K562 (cell line): ENCODE data around the gene EPB41L4B. TPM values are rescaled to one million over a fixed set of nuclear protein-coding genes. Genes with fewer than 3 reads are reported as not detected.

Source experiments
- ATAC-seq: fragments of 200-7000 bp; cut with Tn5 transposase; 3 replicates; pipeline ENCODE4 v1.9.1; 2020; ENCODE audit warnings: moderate library complexity
- BruUV-seq: library from RNA; stranded (reverse); fragments of 400-500 nt; replicated peaks from 2 replicates; lab custom pipeline; 2021; lab: Mats Ljungman, UMichigan
- CTCF ChIA-PET: fragments of 300-600 bp; formaldehyde crosslinking; extraction: SDS; loops from one replicate; lab custom pipeline; 2021; ENCODE audit warnings: low intra/inter-chr PET ratio; lab: Yijun Ruan, JAX
- POLR2A ChIA-PET: fragments of 300-600, 350-650 bp; sonication (Branson Sonifier 250); formaldehyde crosslinking; extraction: SDS; loops from one replicate; lab custom pipeline; 2021; ENCODE audit warnings: antibody characterized with exemption, inconsistent platforms; lab: Yijun Ruan, JAX
- DNase-seq, 4 experiments: peaks; one replicate each; pipeline versions ENCODE4 v3.0.0 to v3.0.0-alpha.2; 2011 to 2018; ENCODE audit warnings: low spot score in 3 of 4, mixed read lengths in 3 of 4; ENCODE audit errors: extremely low read depth in 1 of 4
- FAIRE-seq: peaks from 2 replicates; lab custom pipeline; 2011; peaks lifted over from hg19 to GRCh38; lab: Jason Lieb, UNC
- H2AFZ ChIP-seq: 2 replicates; pipeline ENCODE4 v1.6.0; 2011; ENCODE audit warnings: low read depth, low read length, control low read depth, inconsistent platforms
- H3K27ac ChIP-seq: fragments of 200-600 bp; 3 replicates; pipeline ENCODE4 v1.8.0; 2011; ENCODE audit warnings: low read depth, mild to moderate bottlenecking, control low read depth, inconsistent platforms, low read length, moderate library complexity, mixed read lengths; ENCODE audit errors: extremely low read depth
- H3K27me3 ChIP-seq, 2 experiments: fragments of 300-600 bp in 1 of 2; 2 replicates in 1 of 2; 3 replicates in 1 of 2; pipeline versions ENCODE4 v1.6.0 to v1.8.0; 2011; ENCODE audit warnings: inconsistent platforms in 2 of 2, low read length in 2 of 2, mild to moderate bottlenecking in 1 of 2, mixed read lengths in 1 of 2, moderate library complexity in 1 of 2; ENCODE audit not compliant: control insufficient read depth in 2 of 2, insufficient read depth in 2 of 2
- H3K36me3 ChIP-seq: fragments of 300-600 bp; 3 replicates; pipeline ENCODE4 v1.8.0; 2011; ENCODE audit warnings: mild to moderate bottlenecking, low read length, inconsistent platforms; ENCODE audit not compliant: control insufficient read depth, insufficient read depth
- H3K4me1 ChIP-seq, 2 experiments: fragments of 200-600 bp in 1 of 2; replicated peaks in 1 of 2; 2 replicates in 1 of 2; 3 replicates in 1 of 2; pipeline versions ENCODE4 v1.5.1 to v1.8.0; 2011; ENCODE audit warnings: inconsistent platforms in 2 of 2, low read length in 2 of 2, mild to moderate bottlenecking in 1 of 2, mixed read lengths in 1 of 2, moderate library complexity in 1 of 2; ENCODE audit not compliant: control insufficient read depth in 2 of 2, insufficient read depth in 2 of 2
- H3K4me2 ChIP-seq: 2 replicates; pipeline ENCODE4 v1.6.1; 2011; ENCODE audit warnings: low read length, control low read depth, inconsistent platforms, mixed read lengths; ENCODE audit not compliant: insufficient read depth
- H3K4me3 ChIP-seq: fragments of 200-600 bp; sonication (generic), shearing (Covaris generic); 2 replicates; pipeline ENCODE4 v1.5.1; 2016; ENCODE audit warnings: control low read depth, inconsistent platforms
- H3K79me2 ChIP-seq: fragments of 200-600 bp; 3 replicates; pipeline ENCODE4 v1.8.0; 2011; ENCODE audit warnings: low read length, inconsistent platforms; ENCODE audit not compliant: control insufficient read depth, insufficient read depth
- H3K9ac ChIP-seq, 2 experiments: 2 replicates each; pipeline versions ENCODE4 v1.6.0 to v1.6.1; 2011; ENCODE audit warnings: low read depth in 2 of 2, low read length in 2 of 2, control low read depth in 1 of 2, inconsistent platforms in 1 of 2, mild to moderate bottlenecking in 1 of 2, mixed read lengths in 1 of 2; ENCODE audit not compliant: insufficient read depth in 1 of 2
- H3K9me1 ChIP-seq: one replicate; pipeline ENCODE4 v1.6.0; 2011; ENCODE audit warnings: inconsistent platforms, mild to moderate bottlenecking, low read length, moderate library complexity; ENCODE audit not compliant: control insufficient read depth, insufficient read depth
- H3K9me3 ChIP-seq: replicated peaks from 2 replicates; pipeline ENCODE4 v1.5.1; 2011; ENCODE audit warnings: low read depth, low read length, inconsistent platforms; ENCODE audit not compliant: control insufficient read depth, insufficient read depth
- H4K20me1 ChIP-seq: replicated peaks from 2 replicates; pipeline ENCODE4 v1.6.1; 2011; ENCODE audit warnings: low read length, inconsistent platforms, mixed read lengths; ENCODE audit not compliant: control insufficient read depth, insufficient read depth
- ASH1L ChIP-seq: fragments of 450-650 bp; IDR thresholded peaks from 2 replicates; pipeline ENCODE4 v1.6.1; 2018; ENCODE audit warnings: borderline replicate concordance, mild to moderate bottlenecking, low read depth; ENCODE audit not compliant: partially characterized antibody
- CREB5 ChIP-seq: fragments of 250-450 bp; sonication (Bioruptor Pico); IDR thresholded peaks from 2 replicates; pipeline ENCODE4 v1.5.0; 2020; ENCODE audit warnings: mild to moderate bottlenecking
- HNRNPL ChIP-seq: fragments of 200-400 bp; formaldehyde crosslinking; IDR thresholded peaks from 2 replicates; pipeline ENCODE4 v1.6.1; 2017; ENCODE audit warnings: low read depth, mild to moderate bottlenecking, low read length
- IRF1 ChIP-seq: sonication (generic); formaldehyde crosslinking; IDR thresholded peaks from 2 replicates; pipeline ENCODE4 v1.8.0; 2022; ENCODE audit warnings: missing genetic modification reagents, mild to moderate bottlenecking, borderline replicate concordance
- L3MBTL2 ChIP-seq: fragments of 450-650 bp; IDR thresholded peaks from 2 replicates; pipeline ENCODE4 v1.6.1; 2016; ENCODE audit warnings: mild to moderate bottlenecking, moderate library complexity
- ZKSCAN8 ChIP-seq: fragments of 200-800 bp; sonication (Bioruptor generic); IDR thresholded peaks from 2 replicates; pipeline ENCODE4 v1.6.1; 2016; ENCODE audit warnings: missing genetic modification characterization, missing compliant biosample characterization
- WGBS: fragments of 100-300 bp; shearing (Covaris generic); methylation state at CpG from one replicate; pipeline ENCODE4 v1.1.6; 2016; ENCODE audit warnings: low coverage, mixed read lengths; ENCODE audit not compliant: insufficient coverage; ENCODE audit errors: missing lambda C conversion rate; 5-methylcytosine and 5-hydroxymethylcytosine counted together
- in situ Hi-C: fragments of 300-500 bp; cut with MboI; formaldehyde crosslinking; loops from 4 replicates; pipeline ENCODE4 v1.15.0; 2018; ENCODE audit warnings: inconsistent platforms, mixed read lengths
- intact Hi-C: fragments of 100-400 bp; cut with micrococcal nuclease; formaldehyde crosslinking; loops from 2 replicates; pipeline ENCODE4 v1.14.2; 2022
- polyA plus RNA-seq, 8 experiments: library from polyadenylated mRNA; depleted of rRNA in 4 of 8; stranded (reverse) in 5 of 8; unstranded in 3 of 8; fragments of >200 nt; fragmentation: Nextera tagmentation in 2 of 8; fragmentation: Illumina TruSeq in 1 of 8; extraction: Ambion mirVana in 2 of 8; extraction: Trizol in 1 of 8; gene quantifications; 2 replicates each; pipeline versions ENCODE4 v1.2.1 to v1.2.3, GENCODE V29; 2011 to 2014; ENCODE audit warnings: inconsistent platforms in 1 of 8, missing spikeins in 1 of 8
- total RNA-seq, 7 experiments: library from RNA; depleted of rRNA in 6 of 7; stranded (reverse); fragments of >200 nt in 6 of 7; fragmentation: Illumina TruSeq in 2 of 7; extraction: Trizol in 2 of 7; gene quantifications; 2 replicates each; pipeline versions ENCODE4 v1.2.1 to v1.2.3, GENCODE V29; 2011 to 2021; ENCODE audit warnings: low replicate concordance in 1 of 7

Gene EPB41L4B
- total and polyA plus RNA-seq, 9 of the 15 experiments (the other 6 are each of a cell fraction or from before 2014, with no cell fraction given): 0.09 to 0.38 (median 0.21) TPM

DNA sequence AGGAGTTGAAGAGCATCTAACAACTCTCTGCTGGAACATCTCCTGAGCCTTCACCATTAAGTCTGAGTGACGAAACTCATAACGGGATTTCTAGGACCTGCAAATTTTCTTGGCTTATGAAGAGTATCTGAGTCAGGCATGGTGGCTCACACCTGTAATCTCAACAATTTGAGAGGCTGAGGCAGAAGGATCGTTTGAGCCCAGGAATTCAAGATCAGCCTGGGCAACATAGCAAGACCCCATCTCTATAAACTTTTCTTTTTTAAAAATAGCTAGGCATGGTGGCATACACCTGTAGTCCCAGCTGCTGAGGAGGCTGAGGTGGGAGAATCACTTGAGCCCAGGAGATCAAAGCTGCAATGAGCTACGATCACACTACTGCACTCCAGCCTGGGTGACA, 48.8 kb downstream of the EPB41L4B start:
- intact Hi-C loops: loop anchor here (10.0 kb wide), 1 partner anchor 57 kb away; no protein-coding TSS in a partner anchor
- BruUV-seq: no TSS peak
- FAIRE-seq: no peak

More for the DNA sequence above, 48.8 kb downstream of the EPB41L4B start:
- peaks cover 5% of the 10 kb centered on the region for H3K9me3 ChIP-seq
- TF ChIP-seq CREB5 (CRISPR knock-in tag) (no peak), L3MBTL2 (no peak), HNRNPL (no peak), IRF1 (no peak), ZKSCAN8 (CRISPR knock-in tag) (no peak), ASH1L (no peak)
- no peak for ATAC-seq
- no peaks in the 10 kb centered on the region for H4K20me1 ChIP-seq
- H3K79me2 ChIP-seq: no peaks in the 10 kb centered on the region
- in situ Hi-C loops: no loop called here
- peaks cover 22 to 41% of the 10 kb centered on the region in 2 experiments for H3K27me3 ChIP-seq
- WGBS: 0% methylated on average over 4 of the region's 4 CpGs
- H3K4me2 ChIP-seq: no peak overlapping the region
- no peaks in the 10 kb centered on the region for H3K9me1 ChIP-seq
- no peak overlapping the region for H3K4me3 ChIP-seq
- no peak overlapping the region for H3K27ac ChIP-seq
- no peak overlapping the region for H2AFZ ChIP-seq
- H3K9ac ChIP-seq: no peak overlapping the region
- ChIA-PET POLR2A (no interaction called here), CTCF (no interaction called here)
- H3K4me1 ChIP-seq: no peaks in the 10 kb centered on the region
- DNase-seq: no peak
- H3K36me3 ChIP-seq: no peaks in the 10 kb centered on the region
